Effector CD8-positive, alpha-beta T cell (primary cell): Measurements from ENCODE around the gene PITRM1.

ENCODE experiments used
- DNase-seq: peaks from one replicate; lab custom pipeline; 2025; lab: John Stamatoyannopoulos, UW

PITRM1 gene

GRCh38 chr10:3100856-3101640 lies 71.5 kb downstream of the PITRM1 start:
- DNase-seq: no peak

DNA sequence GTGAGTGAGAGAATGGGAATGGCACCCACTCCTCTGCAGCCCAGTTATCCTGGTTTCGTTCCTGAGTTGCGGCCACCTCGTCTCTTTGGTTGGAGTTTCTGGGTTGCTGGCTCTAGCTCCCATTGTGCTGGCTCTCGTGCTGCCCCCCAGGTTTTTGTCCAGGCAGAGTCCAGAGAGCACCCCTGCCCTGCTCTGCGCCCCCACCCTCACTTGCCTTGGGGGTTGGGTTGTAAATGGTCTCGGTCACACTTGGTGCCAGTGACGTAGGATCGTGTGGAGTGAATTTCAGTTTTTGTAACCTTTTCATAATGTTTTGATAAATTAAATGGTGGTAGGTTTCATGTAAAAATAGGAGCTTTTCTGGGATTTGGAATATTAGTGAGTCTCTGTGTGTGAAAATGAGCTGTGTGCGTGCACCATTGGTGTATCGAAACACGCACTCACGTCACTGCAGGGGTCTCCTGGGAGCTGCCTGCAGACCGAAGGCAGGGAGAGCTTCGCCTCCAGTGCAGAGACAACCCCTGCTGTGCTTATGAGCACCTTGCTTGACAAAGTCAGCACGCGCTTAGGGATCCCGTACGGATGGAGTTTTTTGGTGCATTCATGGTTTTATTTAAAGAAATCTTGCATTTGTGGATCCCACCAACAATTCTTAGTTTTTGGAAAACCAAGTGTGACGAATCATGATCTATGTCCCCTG lies 72.3 kb downstream of the PITRM1 start:
- no peak for DNase-seq

- DNase-seq: no peak
These were observed 73.1 kb downstream of the PITRM1 start for GRCh38 chr10:3099291-3100092.

DNA sequence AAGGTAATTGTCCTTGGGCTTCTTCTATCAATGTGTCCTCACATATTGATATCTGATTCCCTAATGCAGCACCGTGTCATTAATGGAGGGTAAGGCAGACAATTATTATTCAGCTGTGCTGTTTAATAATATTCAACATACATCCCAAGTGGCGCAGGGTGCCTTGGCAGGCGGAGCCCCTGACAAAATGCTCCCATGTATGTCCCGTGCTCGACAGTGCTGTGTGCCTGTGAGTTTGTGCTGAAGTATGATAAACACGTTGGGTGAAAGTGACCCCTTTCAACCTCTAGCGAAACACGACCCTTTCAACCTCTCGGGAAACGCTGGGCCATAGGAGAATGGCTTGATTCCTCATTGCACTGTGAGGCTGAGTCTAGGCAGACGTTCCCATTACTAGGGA lies 73.9 kb downstream of the PITRM1 start:
- DNase-seq: no peak

DNA sequence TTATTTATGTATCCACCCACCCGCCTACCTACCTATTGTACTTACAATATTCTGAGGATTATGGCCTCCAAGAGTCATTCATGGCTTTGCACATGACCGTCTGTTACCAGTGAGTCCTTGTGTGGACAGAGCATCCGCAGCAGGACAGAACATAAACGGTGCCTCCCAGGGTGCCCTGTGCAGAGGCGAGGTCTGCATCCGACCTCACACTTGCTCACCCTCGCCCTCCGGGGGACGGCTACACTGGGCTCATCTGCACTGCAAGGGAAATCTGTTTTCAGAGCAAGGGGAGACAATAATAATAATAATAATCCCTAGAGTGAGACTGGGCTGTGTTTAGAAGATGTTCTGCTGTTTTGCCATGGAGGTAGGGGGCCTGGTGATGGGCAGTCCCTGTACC lies 75.4 kb downstream of the PITRM1 start:
- DNase-seq: no peak

DNA sequence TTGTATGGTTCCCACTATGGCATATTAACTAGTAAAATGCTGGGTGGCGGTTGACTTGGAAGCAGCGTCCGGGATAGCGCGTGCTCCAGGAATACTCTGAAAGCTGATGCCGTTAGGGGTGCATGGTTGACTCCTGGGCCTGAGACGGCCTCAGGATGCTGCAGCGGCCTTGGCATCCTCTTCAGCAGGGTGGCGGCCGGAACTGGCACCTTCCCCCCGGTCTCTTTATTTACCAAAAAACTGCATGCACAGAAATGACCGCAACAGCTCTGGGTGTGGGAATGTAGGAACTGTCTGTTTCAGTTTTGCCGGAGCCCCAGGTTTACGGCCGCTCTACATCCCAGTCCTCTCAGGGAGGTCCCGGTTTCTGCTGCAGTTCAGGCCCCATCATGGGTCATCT lies 76.4 kb downstream of the PITRM1 start:
- no peak for DNase-seq

- no peak for DNase-seq
These were observed 77.0 kb downstream of the PITRM1 start for GRCh38 chr10:3095373-3096139.

DNA sequence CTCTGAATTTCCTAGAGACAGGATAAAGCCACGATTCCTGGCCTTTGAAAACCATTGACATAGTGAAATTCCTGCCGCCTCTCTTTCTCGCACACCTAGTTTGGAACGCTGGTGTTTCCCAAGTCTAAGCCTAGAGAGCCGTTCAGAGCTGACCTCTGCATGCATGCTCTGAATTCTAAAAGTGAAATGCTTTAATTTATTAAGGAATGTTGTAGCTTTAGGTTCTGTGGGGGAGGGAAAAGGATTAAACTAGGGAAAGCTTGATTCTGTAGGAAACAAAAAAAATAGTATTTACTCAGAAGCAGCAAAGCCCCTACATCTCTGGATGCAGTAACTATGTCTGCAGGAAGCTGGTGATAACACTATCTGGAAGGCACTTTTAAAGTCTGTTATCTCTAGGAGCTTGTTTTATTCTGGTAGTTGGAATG lies 78.0 kb downstream of the PITRM1 start:
- DNase-seq: no peak

GRCh38 chr10:3093996-3094395 lies 78.6 kb downstream of the PITRM1 start:
- DNase-seq: no peak

- no peak for DNase-seq
These were observed 80.7 kb downstream of the PITRM1 start for GRCh38 chr10:3091921-3092320.

GRCh38 chr10:3090914-3091787 lies 81.4 kb downstream of the PITRM1 start:
- DNase-seq: no peak

DNA sequence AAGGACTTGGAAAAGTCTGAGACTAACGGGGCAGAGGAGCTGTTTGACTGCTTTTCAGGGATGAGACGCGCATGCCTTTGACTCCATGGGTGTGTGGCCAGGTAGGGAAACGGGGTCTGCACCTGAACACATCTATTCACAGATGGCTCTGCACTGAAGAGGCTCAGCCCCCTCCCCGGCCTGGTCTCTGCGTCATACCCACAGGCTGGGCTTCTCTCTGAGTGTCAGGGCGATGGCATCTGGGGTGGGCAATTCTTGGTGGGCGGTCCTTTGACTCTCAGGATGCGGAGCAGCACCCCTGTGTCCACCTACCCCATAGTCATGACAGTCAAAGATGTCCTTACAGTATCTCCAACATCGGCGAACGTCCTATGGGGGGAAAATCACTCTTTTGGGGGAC lies 82.2 kb downstream of the PITRM1 start:
- DNase-seq: no peak
